Femur (tissue), 1 donor: Measurements from ENCODE around the gene KRTAP10-10.
"Not testable (repeated sequence)": the region's sequence is repeated elsewhere in the genome, so short reads cannot be mapped to it uniquely, and the experiment has no call there.

Source experiments
- DNase-seq: peaks from one replicate; pipeline ENCODE4 v3.0.0-alpha.2; 2017

Gene KRTAP10-10

DNA sequence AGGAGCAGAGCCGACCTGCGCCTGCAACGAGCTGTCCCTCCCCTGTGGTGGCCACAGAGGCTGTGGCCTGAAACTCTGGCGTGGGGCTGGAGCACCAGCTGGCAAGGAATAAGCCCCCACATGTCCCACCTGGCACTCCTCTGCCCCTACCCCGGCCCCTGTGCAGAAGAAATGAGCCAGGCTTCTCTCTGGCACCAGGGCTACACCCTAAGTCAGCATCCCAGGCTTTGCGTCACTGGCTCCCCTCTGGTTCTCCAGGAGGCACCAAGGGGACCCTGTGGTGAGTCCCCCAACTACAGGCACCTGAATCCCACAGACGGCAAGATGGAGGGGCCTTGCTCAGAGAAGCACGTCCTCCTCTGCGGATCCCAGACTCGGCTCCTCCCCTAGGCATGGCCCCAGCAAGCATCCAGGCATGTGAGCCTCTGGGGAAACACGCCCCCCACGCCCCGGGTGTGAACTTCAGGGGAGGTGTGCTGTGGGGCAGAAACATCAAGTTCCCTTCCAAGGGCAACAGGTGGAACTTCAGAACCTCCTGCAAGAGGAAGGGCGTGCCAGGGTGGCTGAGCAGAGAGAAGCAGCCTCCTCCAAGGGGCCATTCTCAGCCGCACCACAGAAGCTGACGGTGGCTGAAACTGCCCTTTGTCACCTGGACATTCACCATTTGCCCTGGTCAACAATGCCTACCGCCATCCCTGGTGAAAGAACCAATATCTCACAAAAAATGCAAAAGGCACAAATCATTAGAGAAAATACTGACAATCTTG lies 33.9 kb upstream of the KRTAP10-10 start:
- no peak for DNase-seq

GRCh38 chr21:44603911-44604310 lies 33.2 kb upstream of the KRTAP10-10 start:
- no peak for DNase-seq

DNA sequence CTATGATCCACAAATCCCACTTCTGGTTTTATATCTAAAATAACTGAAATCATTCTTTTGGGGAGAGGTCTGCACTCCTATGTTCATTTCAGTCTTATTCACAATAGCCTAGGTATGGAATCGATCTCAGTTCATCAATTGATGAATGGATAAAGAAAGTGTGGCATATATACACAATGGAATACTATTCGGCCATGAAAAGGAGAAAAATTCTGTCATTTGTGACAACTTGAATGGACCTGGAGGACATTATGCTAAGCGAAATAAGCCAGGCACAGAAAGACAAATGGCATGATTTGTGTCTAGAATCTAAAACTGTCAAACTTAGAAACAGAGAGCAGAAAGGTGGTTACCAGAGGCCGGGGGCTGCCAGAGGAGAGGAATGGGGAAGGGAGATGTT lies 30.7 kb upstream of the KRTAP10-10 start:
- DNase-seq: no peak

GRCh38 chr21:44609193-44609592 lies 28.0 kb upstream of the KRTAP10-10 start:
- no peak for DNase-seq

- DNase-seq: not testable (repeated sequence)
These were observed 26.9 kb upstream of the KRTAP10-10 start for GRCh38 chr21:44610157-44610843.

DNA sequence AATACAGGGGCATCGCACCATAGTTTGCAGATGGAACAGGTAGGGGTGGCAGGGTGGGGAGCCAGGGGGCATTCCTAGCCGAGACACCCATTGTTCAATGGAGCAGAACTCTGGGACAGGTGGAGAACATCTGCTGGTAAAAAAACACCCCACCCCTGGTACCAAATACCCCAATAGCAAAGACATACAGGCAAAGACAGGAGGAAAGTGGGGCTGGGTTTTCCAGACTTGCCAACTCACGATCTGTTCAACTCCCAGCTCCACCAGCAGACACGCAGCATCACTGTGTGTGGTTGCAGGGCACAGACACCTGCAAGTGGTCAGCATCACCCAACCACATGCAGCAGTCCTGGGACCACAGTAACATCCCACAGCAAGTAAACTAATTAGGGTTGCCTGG lies 25.6 kb upstream of the KRTAP10-10 start:
- DNase-seq: no peak

GRCh38 chr21:44612029-44612486 lies 25.1 kb upstream of the KRTAP10-10 start, which contains the start of gene KRTAP10-8:
TSS of gene KRTAP10-8 (plus strand) at chr21:44612079. CDS start at chr21:44612101, 22 bp downstream.
- DNase-seq: no peak

DNA sequence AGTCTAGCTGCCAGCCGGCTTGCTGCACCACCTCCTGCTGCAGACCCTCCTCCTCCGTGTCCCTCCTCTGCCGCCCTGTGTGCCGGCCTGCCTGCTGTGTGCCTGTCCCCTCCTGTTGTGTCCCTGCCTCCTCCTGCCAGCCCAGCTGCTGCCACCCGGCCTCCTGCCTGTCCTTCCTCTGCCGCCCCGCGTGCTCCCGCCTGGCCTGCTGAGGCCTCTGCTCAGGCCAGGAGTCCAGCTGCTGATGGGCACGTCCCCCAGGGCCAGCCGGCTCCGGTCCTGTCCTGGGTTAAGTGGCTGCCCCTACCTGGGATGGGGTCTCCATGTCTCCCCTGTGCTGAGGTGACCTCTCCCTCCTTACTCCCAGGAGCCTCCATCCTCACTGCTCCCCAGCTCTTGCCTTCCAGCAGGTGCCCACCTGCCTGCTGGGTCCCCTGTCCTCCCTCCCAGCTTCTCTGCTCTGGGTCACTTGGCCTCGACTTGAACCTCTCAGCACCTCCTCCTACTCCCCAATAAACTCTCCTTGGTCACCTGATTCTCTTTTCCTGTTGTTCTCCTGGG lies 24.4 kb upstream of the KRTAP10-10 start:
- no peak for DNase-seq

DNA sequence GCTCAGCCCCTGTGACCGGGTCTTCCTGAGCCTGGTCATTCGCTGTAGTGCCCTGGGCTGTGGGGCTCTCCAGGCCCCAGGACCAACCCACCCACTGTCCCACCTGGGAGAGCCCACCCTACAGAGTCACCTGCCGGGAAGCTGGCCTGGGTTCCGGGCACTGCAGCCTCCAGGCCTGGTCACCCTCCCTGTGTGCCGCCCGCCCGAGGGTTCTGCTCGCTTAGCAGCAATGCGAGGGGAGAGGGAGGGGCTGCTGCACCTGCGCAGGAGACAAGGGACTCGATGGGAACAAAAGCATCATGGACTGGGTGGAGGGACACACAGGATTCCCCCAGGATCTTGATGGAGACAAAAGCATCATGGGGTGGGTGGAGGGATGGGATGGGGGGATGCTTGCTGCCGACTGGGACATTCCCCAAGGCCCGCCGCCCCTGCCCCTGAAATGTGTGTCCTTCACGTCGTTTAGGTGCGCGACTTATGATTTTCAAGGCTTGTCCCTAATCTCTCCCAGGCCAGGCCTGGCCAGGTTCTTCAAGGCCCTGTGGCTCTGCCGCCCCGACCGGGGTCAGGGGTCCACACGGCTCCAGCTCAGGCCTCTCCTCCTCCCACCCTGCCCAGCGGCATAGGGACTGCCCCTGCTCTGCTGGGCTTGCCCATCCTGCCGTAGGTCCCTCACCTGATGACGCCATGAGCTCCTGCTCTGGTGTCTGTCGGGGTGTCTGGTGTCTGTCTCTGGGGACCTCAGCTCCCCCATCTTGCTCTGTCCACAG lies 23.6 kb upstream of the KRTAP10-10 start:
- DNase-seq: no peak

DNA sequence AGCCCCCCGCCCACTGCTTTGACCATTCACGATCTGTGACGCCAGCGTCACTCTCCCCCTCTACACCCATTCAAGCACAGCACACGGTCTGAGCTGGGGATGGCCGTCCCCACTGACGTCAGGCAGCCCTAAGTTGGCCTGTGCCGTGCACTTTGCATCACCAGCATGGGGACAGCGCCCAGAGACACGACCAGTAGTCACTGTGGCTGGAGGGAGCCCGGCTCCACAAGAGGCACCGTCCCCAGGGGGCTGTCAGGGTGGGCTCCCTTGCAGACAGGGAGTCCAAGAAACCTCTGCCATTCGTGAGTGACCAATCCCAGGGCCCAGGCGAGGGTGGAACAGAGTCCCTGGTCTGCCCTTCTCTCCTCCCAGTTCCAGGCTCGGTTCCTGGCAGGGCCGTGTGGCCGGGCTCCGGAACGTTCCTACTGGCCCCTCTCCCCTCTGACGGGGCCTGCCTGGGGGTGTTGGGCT lies 23.0 kb upstream of the KRTAP10-10 start:
- no peak for DNase-seq

DNA sequence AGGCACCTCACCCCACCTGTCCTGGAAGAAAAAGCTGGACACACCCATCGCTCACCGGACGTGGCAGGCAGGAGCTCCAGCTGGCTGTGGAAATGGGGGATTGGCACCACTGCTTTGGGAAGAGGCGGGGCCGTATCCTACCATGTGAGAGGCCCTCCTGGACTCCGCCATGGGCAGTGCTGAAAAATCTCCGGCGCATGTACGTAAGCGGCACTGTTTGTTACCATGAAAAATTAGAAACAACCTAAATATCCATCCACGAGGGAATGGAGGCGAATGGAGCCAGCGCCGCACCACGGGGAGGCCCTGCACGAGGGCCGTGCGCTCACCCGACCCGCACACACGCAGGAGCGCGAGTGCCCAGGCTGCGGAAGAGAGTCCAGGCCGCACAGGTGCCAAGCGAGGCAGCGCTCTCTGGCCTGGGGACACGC lies 22.2 kb upstream of the KRTAP10-10 start:
- DNase-seq: no peak

GRCh38 chr21:44615466-44615865 lies 21.7 kb upstream of the KRTAP10-10 start:
- no peak for DNase-seq

DNA sequence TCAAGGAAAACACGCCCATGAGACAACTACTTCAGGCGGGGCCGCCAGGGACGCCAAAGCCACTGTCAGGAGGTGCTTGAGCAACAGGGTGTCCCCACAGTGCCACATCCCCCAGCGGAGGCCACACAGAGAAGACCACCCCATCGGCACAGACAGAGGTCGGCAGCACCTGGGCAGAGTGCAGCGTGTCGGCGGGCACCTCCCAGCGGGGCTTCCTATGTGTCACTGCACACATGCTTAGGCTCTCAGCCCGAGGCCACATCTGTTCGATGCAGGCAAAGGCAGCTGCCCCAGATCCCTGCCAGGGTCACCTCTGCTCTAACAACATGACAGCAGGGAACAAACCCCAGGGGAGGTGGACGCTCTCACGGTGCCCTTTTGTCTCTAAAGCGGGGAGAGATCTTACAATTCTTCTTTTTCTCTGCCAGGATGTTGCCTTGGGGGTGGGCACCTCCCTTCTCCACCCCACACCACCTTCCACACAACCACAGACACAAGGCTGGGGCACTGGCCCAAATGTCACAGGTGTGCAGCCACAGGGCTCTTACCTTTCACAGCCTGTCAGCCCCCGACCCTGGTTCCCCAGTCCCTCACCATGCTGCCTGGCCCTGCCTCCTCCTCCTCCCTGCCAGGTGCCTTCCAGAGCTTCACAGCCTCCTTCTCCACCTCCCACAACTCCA lies 21.1 kb upstream of the KRTAP10-10 start:
- DNase-seq: no peak

DNA sequence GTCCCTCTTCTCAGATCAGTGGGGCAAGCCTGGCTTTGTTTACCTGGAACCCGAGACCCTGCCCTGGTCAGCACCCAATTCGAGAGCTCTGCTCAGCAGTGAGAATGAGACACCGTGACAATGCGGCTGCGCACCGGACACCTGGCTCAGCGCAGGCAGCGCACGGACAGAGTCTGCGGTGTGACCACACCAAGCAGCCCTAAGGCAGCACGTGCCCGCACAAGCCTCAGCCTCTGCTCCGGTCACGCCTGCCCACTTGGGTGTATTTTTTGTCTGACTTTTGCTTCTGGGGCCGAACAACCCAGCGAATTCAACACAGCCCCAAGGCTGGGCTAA lies 20.6 kb upstream of the KRTAP10-10 start:
- no peak for DNase-seq

- no peak for DNase-seq
These were observed 20.1 kb upstream of the KRTAP10-10 start for GRCh38 chr21:44617071-44617501.

DNA sequence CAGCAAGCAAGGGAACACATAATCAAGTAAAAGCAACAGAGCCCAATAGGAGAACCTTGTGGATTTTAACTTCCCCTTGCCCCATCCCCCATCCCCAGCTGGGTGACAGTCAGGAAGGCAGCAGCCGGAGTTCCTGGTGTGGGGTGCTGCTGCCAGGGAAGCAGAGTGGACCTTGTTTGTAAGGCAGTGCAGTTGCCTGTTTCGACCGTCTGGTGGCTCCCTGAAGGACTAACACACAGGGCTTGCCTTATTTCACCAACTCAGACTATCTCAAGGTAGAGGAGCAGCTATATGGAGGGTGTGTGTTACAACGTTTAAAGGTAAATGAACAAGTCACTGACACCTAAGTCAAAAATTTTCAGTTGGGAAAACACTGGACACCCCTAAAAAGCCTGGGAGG lies 18.7 kb upstream of the KRTAP10-10 start:
- DNase-seq: no peak

DNA sequence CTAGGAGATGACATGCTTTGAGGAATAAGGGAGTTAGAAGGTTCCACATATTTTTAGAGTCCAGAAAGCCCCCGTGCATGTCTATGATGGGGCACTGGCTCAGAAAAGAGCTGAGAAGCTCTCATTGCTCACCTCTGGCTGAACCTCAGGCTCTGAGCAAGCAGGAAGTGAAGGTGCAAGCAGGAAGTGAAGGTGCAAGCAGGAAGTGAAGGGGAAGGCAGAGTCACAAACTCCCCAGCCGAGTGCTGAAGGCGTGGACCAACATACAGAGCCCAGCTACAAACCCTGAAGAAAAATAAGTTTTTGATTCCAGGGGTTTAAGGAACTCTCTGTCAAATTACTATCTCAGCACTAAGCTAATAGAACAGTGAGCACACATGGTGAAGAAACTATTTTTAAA lies 18.2 kb upstream of the KRTAP10-10 start:
- no peak for DNase-seq

DNA sequence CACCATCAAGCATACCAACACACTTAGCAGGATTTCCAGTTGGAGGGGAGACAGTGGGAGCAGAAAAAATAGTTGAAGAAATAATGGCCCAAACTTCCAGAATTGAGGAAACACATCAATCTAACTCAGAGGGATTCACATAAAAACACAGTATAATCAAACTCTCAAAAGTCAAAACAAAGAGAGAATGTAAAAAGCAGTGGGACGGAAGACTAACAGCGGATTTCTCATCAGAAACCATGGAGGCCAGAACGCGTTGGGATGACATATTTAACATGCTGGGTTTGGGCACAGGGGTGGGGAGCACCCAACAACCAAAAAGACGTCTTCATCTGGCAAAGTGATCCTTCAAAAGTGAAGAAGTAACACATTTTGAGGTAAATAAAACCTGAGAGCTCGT lies 17.3 kb upstream of the KRTAP10-10 start:
- no peak for DNase-seq

DNA sequence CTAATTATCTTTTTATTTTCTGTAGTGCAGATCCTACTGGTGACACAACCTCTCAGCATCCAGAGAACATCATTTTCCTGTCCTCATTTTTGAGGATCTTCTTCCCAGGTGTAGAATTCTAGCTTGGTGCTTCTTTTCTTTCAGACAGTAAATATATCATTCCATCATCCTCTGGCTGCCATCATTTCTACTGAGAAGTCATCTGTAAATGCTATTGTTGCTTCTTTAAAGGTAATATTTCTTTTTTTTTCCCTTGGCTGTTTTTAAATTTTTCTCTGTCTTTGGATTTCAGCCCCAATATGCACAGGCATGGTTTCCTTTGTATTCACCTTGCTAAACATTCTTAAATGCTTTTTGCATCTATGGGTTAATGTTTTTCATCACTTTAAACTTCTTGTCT lies 13.6 kb upstream of the KRTAP10-10 start:
- DNase-seq: no peak

DNA sequence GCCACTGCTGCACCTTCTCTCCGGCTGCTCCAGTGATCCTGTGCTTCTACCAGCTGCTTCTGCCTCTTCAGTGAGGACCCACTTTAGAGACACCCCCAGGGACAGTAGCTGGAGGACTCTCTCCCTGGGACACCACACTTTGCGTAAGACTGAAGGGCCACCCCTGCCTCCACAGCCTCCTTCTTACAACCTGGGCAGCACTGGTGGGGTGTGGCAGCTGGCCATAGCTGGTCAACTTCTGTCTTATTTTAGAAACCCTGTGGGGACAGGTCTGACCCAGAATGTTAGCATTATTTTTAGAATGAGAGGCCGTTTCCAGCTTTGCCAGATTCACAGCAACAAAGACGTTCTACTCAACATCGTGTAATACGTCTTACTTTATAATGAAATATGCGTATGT lies 11.4 kb upstream of the KRTAP10-10 start:
- DNase-seq: no peak

DNA sequence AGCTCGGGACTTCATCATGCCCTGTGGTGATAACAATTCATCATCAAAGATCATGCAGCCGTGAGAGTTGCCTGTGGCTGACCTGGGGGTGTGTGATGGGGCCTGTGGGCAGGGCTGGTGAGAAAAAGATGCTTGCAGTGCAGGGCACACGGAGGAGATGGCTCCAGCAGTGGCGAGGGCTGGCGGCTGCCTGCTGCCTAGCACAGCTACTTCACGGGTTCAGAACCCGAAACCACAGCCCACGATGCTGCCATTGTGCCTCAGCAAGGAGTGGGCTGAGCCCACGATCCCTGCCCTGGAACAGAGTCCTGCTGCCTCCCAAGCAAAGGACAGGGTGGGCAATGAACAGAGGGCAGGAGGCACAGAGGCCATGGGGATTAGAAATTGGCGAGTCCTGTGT lies 10.9 kb upstream of the KRTAP10-10 start:
- no peak for DNase-seq

DNA sequence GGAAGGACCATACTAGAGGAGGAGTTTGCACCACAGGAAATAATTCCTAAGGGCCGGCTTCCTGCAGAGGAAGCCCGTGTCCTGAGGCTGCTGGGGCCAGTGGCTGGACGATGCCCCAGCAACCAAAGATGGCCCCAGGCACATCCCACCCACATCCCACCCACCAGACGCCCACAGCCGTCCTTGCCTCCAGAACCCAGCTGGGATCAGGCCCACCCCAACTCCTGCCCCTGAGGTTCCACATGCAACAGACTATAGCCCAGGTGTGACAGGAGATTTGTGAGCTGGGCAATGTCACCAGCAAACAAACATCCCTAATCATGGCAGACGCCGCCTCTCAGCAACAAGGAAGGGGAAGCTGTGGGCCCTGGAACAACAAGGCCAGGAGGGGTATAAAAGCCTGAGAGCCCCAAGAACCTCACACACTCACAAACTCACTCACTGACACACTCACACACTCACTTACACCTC lies 10.4 kb upstream of the KRTAP10-10 start, which contains the start of gene KRTAP10-9:
TSS of gene KRTAP10-9 (plus strand) at position 421 of the 471 bp plus-strand sequence. CDS start 79 bp downstream, outside the sequence.
- DNase-seq: no peak
